Astrocyte (in vitro differentiated cells and primary cell): Measurements from ENCODE around the gene ADIPOQ. TPM values are rescaled to one million over a fixed set of nuclear protein-coding genes. Genes with fewer than 3 reads are reported as not detected.
"Not testable (repeated sequence)": the region's sequence is repeated elsewhere in the genome, so short reads cannot be mapped to it uniquely, and the experiment has no call there.

Source experiments
- DNase-seq: peaks from one replicate; pipeline ENCODE4 v3.0.0-alpha.2; 2010; ENCODE audit warnings: low read depth
- FAIRE-seq: peaks from 2 replicates; lab custom pipeline; 2011; peaks lifted over from hg19 to GRCh38; lab: Jason Lieb, UNC
- H2AFZ ChIP-seq: 2 replicates; pipeline ENCODE4 v1.6.0; 2012; ENCODE audit warnings: low read depth, low read length, inconsistent platforms
- H3K27ac ChIP-seq: 2 replicates; pipeline ENCODE4 v1.5.1; 2011; ENCODE audit warnings: low read depth, low read length, inconsistent platforms
- H3K27me3 ChIP-seq: 2 replicates; pipeline ENCODE4 v1.6.0; 2011; ENCODE audit warnings: low read length, inconsistent platforms; ENCODE audit not compliant: insufficient read depth
- H3K36me3 ChIP-seq: 2 replicates; pipeline ENCODE4 v1.5.1; 2011; ENCODE audit warnings: low read length, inconsistent platforms; ENCODE audit not compliant: insufficient read depth
- H3K4me1 ChIP-seq: 2 replicates; pipeline ENCODE4 v1.5.1; 2011; ENCODE audit warnings: low read length, inconsistent platforms; ENCODE audit not compliant: insufficient read depth
- H3K4me2 ChIP-seq: 2 replicates; pipeline ENCODE4 v1.6.0; 2012; ENCODE audit warnings: low read length, inconsistent platforms
- H3K4me3 ChIP-seq: 2 replicates; pipeline ENCODE4 v1.5.1; 2011; ENCODE audit warnings: low read depth, mild to moderate bottlenecking, low read length, inconsistent platforms; ENCODE audit not compliant: insufficient read depth
- H3K79me2 ChIP-seq: 2 replicates; pipeline ENCODE4 v1.6.0; 2012; ENCODE audit warnings: mild to moderate bottlenecking, low read length, inconsistent platforms; ENCODE audit not compliant: insufficient read depth
- H3K9ac ChIP-seq: 2 replicates; pipeline ENCODE4 v1.6.0; 2012; ENCODE audit warnings: mild to moderate bottlenecking, low read length, inconsistent platforms
- H3K9me3 ChIP-seq: 2 replicates; pipeline ENCODE4 v1.5.1; 2012; ENCODE audit warnings: low read depth, mild to moderate bottlenecking, low read length, inconsistent platforms; ENCODE audit not compliant: insufficient read depth
- H4K20me1 ChIP-seq: 2 replicates; pipeline ENCODE4 v1.6.0; 2012; ENCODE audit warnings: low read length, inconsistent platforms; ENCODE audit not compliant: insufficient read depth
- H3K27ac Mint-ChIP-seq: one replicate; pipeline ENCODE4 v1.8.0; 2021; ENCODE audit warnings: mild to moderate bottlenecking, mixed read lengths; ENCODE audit not compliant: unreplicated experiment
- H3K27me3 Mint-ChIP-seq: one replicate; pipeline ENCODE4 v1.8.0; 2021; ENCODE audit warnings: low read depth, mixed read lengths; ENCODE audit not compliant: unreplicated experiment
- H3K36me3 Mint-ChIP-seq: one replicate; pipeline ENCODE4 v1.8.0; 2021; ENCODE audit warnings: low read depth, mixed read lengths; ENCODE audit not compliant: unreplicated experiment
- H3K4me1 Mint-ChIP-seq: one replicate; pipeline ENCODE4 v1.8.0; 2021; ENCODE audit warnings: low read depth, mixed read lengths; ENCODE audit not compliant: unreplicated experiment
- H3K4me3 Mint-ChIP-seq: one replicate; pipeline ENCODE4 v1.8.0; 2021; ENCODE audit warnings: mild to moderate bottlenecking, moderate library complexity, mixed read lengths; ENCODE audit not compliant: unreplicated experiment
- H3K9me3 Mint-ChIP-seq: one replicate; pipeline ENCODE4 v1.8.0; 2021; ENCODE audit warnings: mild to moderate bottlenecking, mixed read lengths; ENCODE audit not compliant: unreplicated experiment
- CTCF ChIP-seq: IDR thresholded peaks from 2 replicates; pipeline ENCODE4 v1.5.1; 2011; ENCODE audit warnings: low read depth, mild to moderate bottlenecking, inconsistent platforms, low read length, moderate library complexity; ENCODE audit not compliant: insufficient read depth
- EZH2 ChIP-seq: IDR thresholded peaks from 2 replicates; pipeline ENCODE4 v1.6.1; 2012; ENCODE audit warnings: mild to moderate bottlenecking, low read length, inconsistent platforms; ENCODE audit not compliant: insufficient read depth
- total RNA-seq: library from RNA; stranded (reverse); gene quantifications from 2 replicates; pipeline ENCODE4 v1.2.1, GENCODE V29; 2021

Gene ADIPOQ
- total RNA-seq, 1 donor from 2014 or later = not detected

GRCh38 chr3:186818956-186819355 lies 23.6 kb upstream of the ADIPOQ start:
- Histone ChIP-seq H3K4me2 (no peak overlapping the region), H2AFZ (no peak overlapping the region), H3K27ac (no peak overlapping the region), H3K4me1 (peaks cover 10% of the 10 kb centered on the region), H3K79me2 (no peaks in the 10 kb centered on the region), H4K20me1 (no peaks in the 10 kb centered on the region), H3K9ac (no peak overlapping the region), H3K9me3 (no peaks in the 10 kb centered on the region), H3K36me3 (no peaks in the 10 kb centered on the region), H3K27me3 (no peaks in the 10 kb centered on the region), H3K4me3 (no peak overlapping the region)
- DNase-seq (no peak), FAIRE-seq (no peak)
- Mint-ChIP-seq H3K27ac (no peak overlapping the region), H3K36me3 (no peaks in the 10 kb centered on the region), H3K27me3 (no peaks in the 10 kb centered on the region), H3K9me3 (no peaks in the 10 kb centered on the region), H3K4me3 (no peak overlapping the region), H3K4me1 (peaks cover 13% of the 10 kb centered on the region)
- no peak for TF ChIP-seq CTCF
- TF ChIP-seq EZH2 = no peak

- Histone ChIP-seq H3K27ac (no peak overlapping the region), H3K9me3 (no peaks in the 10 kb centered on the region), H3K27me3 (no peaks in the 10 kb centered on the region), H3K4me2 (peak overlapping the region; percentile 67), H3K36me3 (no peaks in the 10 kb centered on the region), H4K20me1 (peaks cover 8% of the 10 kb centered on the region), H3K4me3 (peak overlapping the region; percentile 42), H3K4me1 (peaks cover 29% of the 10 kb centered on the region), H2AFZ (no peak overlapping the region), H3K9ac (peak overlapping the region; percentile 34), H3K79me2 (no peaks in the 10 kb centered on the region)
- Mint-ChIP-seq H3K27ac (no peak overlapping the region), H3K9me3 (no peaks in the 10 kb centered on the region), H3K4me3 (no peak overlapping the region), H3K36me3 (no peaks in the 10 kb centered on the region), H3K4me1 (peaks cover 18% of the 10 kb centered on the region), H3K27me3 (peaks cover 7% of the 10 kb centered on the region)
- DNase-seq = peak; percentile 53
- FAIRE-seq = no peak
- peak; percentile 79 for TF ChIP-seq CTCF
- TF ChIP-seq EZH2 = no peak
These were observed 20.8 kb upstream of the ADIPOQ start for GRCh38 chr3:186821429-186822387.

- H2AFZ ChIP-seq, H3K79me2 ChIP-seq, H3K4me2 ChIP-seq, H3K9ac ChIP-seq, H3K27me3 ChIP-seq, H3K9me3 Mint-ChIP-seq, H3K9me3 ChIP-seq, H3K36me3 ChIP-seq, H3K27ac ChIP-seq, FAIRE-seq, H3K4me3 Mint-ChIP-seq, DNase-seq, H3K27ac Mint-ChIP-seq, H3K36me3 Mint-ChIP-seq, H3K27me3 Mint-ChIP-seq, H3K4me3 ChIP-seq, H4K20me1 ChIP-seq: not testable (repeated sequence)
- H3K4me1 ChIP-seq = peaks cover 29% of the 10 kb centered on the region
- peaks cover 18% of the 10 kb centered on the region for H3K4me1 Mint-ChIP-seq
These were observed 20.1 kb upstream of the ADIPOQ start for GRCh38 chr3:186822388-186822759.
